OCI-LY1 (cell line): Measurements from ENCODE around the gene SARM1.

Source experiments
- H2AFZ ChIP-seq: fragments of 200-600 bp; sonication (generic), shearing (Covaris generic); 2 replicates; pipeline ENCODE4 v1.6.0; 2014; ENCODE audit warnings: antibody characterized with exemption, mild to moderate bottlenecking, low read length
- H3F3A ChIP-seq: fragments of 200-600 bp; sonication (generic), shearing (Covaris generic); 2 replicates; pipeline ENCODE4 v1.6.0; 2014; ENCODE audit warnings: mild to moderate bottlenecking, antibody characterized with exemption, low read length, moderate library complexity; ENCODE audit not compliant: insufficient read depth
- H3K27ac ChIP-seq: fragments of 200-600 bp; sonication (generic); 2 replicates; pipeline ENCODE4 v1.5.1; 2014; ENCODE audit warnings: low read length, mixed run types, mild to moderate bottlenecking, low read depth; ENCODE audit not compliant: poor library complexity, severe bottlenecking
- H3K27me3 ChIP-seq: fragments of 200-600 bp; sonication (generic); 2 replicates; pipeline ENCODE4 v1.6.0; 2014; ENCODE audit warnings: antibody characterized with exemption, mild to moderate bottlenecking, low read length, moderate library complexity; ENCODE audit not compliant: insufficient read depth
- H3K36me3 ChIP-seq: fragments of 200-600 bp; sonication (generic); 2 replicates; pipeline ENCODE4 v1.6.1; 2014; ENCODE audit warnings: mild to moderate bottlenecking, antibody characterized with exemption, low read length, moderate library complexity, mixed read lengths; ENCODE audit not compliant: insufficient read depth
- H3K4me1 ChIP-seq: fragments of 200-600 bp; sonication (generic); 2 replicates; pipeline ENCODE4 v1.5.1; 2014; ENCODE audit warnings: mild to moderate bottlenecking, low read length, moderate library complexity; ENCODE audit not compliant: insufficient read depth, severe bottlenecking
- H3K4me2 ChIP-seq: fragments of 200-600 bp; sonication (generic), shearing (Covaris generic); 2 replicates; pipeline ENCODE4 v1.6.1; 2014; ENCODE audit warnings: low read length
- H3K4me3 ChIP-seq: fragments of 200-600 bp; sonication (generic); 2 replicates; pipeline ENCODE4 v1.5.1; 2014; ENCODE audit warnings: low read length, low read depth, mild to moderate bottlenecking, mixed read lengths; ENCODE audit not compliant: poor library complexity, severe bottlenecking
- H3K79me2 ChIP-seq: fragments of 200-600 bp; shearing (Covaris generic); 2 replicates; pipeline ENCODE4 v1.6.1; 2016; ENCODE audit warnings: mixed run types, low read length, mixed read lengths; ENCODE audit not compliant: insufficient read depth
- H3K9ac ChIP-seq: fragments of 200-600 bp; sonication (generic), shearing (Covaris generic); 2 replicates; pipeline ENCODE4 v1.6.1; 2014; ENCODE audit warnings: mild to moderate bottlenecking, low read length, mixed read lengths
- H3K9me2 ChIP-seq: fragments of 200-600 bp; sonication (generic), shearing (Covaris generic); 2 replicates; pipeline ENCODE4 v1.6.1; 2014; ENCODE audit warnings: low read depth, mild to moderate bottlenecking, low read length, mixed read lengths
- H3K9me3 ChIP-seq: fragments of 200-600 bp; shearing (Covaris generic); 2 replicates; pipeline ENCODE4 v1.6.1; 2014; ENCODE audit warnings: low read length, mixed read lengths
- H4K20me1 ChIP-seq: fragments of 200-600 bp; sonication (generic), shearing (Covaris generic); 2 replicates; pipeline ENCODE4 v1.6.0; 2016; ENCODE audit warnings: mild to moderate bottlenecking, low read length; ENCODE audit not compliant: insufficient read depth
- CTCF ChIP-seq: fragments of 200-600 bp; sonication (generic), shearing (Covaris generic); IDR thresholded peaks from 2 replicates; pipeline ENCODE4 v1.5.1; 2017; ENCODE audit warnings: mild to moderate bottlenecking, antibody characterized with exemption, low read length, moderate library complexity, mixed read lengths
- EZH2 ChIP-seq: fragments of 200-600 bp; sonication (generic), shearing (Covaris generic); IDR thresholded peaks from 2 replicates; pipeline ENCODE4 v1.8.0; 2017; ENCODE audit warnings: borderline replicate concordance, mixed run types, mild to moderate bottlenecking, antibody characterized with exemption, low read length, moderate library complexity, mixed read lengths

SARM1 gene

DNA sequence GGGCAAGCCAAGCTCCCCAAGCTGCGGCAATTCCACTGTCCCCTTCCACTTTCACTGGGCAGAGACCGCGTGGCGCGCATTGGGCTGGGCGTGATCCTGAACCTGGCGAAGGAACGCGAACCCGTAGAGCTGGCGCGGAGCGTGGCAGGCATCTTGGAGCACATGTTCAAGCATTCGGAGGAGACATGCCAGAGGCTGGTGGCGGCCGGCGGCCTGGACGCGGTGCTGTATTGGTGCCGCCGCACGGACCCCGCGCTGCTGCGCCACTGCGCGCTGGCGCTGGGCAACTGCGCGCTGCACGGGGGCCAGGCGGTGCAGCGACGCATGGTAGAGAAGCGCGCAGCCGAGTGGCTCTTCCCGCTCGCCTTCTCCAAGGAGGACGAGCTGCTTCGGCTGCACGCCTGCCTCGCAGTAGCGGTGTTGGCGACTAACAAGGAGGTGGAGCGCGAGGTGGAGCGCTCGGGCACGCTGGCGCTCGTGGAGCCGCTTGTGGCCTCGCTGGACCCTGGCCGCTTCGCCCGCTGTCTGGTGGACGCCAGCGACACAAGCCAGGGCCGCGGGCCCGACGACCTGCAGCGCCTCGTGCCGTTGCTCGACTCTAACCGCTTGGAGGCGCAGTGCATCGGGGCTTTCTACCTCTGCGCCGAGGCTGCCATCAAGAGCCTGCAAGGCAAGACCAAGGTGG is 9.8 kb downstream of the SARM1 start:
- H4K20me1 ChIP-seq: no peaks in the 10 kb centered on the region
- no peaks in the 10 kb centered on the region for H3K9me2 ChIP-seq
- H3K27me3 ChIP-seq: peaks cover 10% of the 10 kb centered on the region; the same call in 1 of the 2 replicates
- no peak for TF ChIP-seq EZH2
- no peak for TF ChIP-seq CTCF
- H2AFZ ChIP-seq: no peak overlapping the region
- no peak overlapping the region for H3K4me3 ChIP-seq
- no peak overlapping the region for H3K4me2 ChIP-seq
- no peak overlapping the region for H3K27ac ChIP-seq
- no peaks in the 10 kb centered on the region for H3K79me2 ChIP-seq
- H3K9me3 ChIP-seq: no peaks in the 10 kb centered on the region
- no peaks in the 10 kb centered on the region for H3K4me1 ChIP-seq
- no peak overlapping the region for H3K9ac ChIP-seq
- no peaks in the 10 kb centered on the region for H3K36me3 ChIP-seq
- no peaks in the 10 kb centered on the region for H3F3A ChIP-seq

DNA sequence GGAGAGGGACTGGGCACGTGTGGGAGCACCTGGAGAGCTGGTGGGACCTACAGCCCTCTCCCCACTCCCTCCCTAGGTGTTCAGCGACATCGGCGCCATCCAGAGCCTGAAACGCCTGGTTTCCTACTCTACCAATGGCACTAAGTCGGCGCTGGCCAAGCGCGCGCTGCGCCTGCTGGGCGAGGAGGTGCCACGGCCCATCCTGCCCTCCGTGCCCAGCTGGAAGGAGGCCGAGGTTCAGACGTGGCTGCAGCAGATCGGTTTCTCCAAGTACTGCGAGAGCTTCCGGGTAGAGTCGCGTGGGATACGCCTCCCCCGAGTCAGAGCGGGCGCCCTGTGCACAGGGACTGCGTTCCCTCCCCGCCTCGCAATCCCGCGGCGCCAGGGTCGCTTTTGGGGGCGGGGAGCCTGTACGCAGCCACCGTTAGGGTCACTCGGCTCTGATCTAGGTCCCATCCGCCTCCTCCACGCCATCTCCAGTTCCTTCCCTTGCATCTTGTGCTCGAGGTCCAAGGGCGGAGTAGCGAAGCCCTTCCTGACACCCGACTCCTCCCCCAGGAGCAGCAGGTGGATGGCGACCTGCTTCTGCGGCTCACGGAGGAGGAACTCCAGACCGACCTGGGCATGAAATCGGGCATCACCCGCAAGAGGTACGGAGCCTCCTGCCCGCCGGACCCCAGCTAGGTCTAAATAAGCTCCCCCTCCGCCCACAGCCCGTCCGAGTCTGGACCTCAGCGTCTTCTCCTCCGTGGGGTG is 13.0 kb downstream of the SARM1 start:
- Histone ChIP-seq H3K27me3 (peaks cover 10% of the 10 kb centered on the region; the same call in 1 of the 2 replicates), H3K4me3 (peak overlapping the region; percentile 48), H3K4me2 (peak overlapping the region; percentile 59)

GRCh38 chr17:28385037-28385400 is 13.5 kb downstream of the SARM1 start:
- Histone ChIP-seq H2AFZ (no peak overlapping the region), H3K9ac (no peak overlapping the region), H4K20me1 (no peaks in the 10 kb centered on the region), H3K27me3 (peaks cover 10% of the 10 kb centered on the region; the same call in 1 of the 2 replicates), H3K4me3 (peak overlapping the region; percentile 48), H3K9me2 (no peaks in the 10 kb centered on the region), H3K27ac (no peak overlapping the region), H3K79me2 (no peaks in the 10 kb centered on the region), H3F3A (no peaks in the 10 kb centered on the region), H3K36me3 (no peaks in the 10 kb centered on the region), H3K4me2 (peak overlapping the region; percentile 59; the same call in 1 of the 2 replicates), H3K9me3 (no peaks in the 10 kb centered on the region), H3K4me1 (no peaks in the 10 kb centered on the region)
- no peak for TF ChIP-seq CTCF
- no peak for TF ChIP-seq EZH2

More for the DNA sequence above, 13.0 kb downstream of the SARM1 start:
- H3K9ac ChIP-seq: no peak overlapping the region
- no peaks in the 10 kb centered on the region for H3K4me1 ChIP-seq
- no peaks in the 10 kb centered on the region for H3K36me3 ChIP-seq
- H3K79me2 ChIP-seq: no peaks in the 10 kb centered on the region
- H3K9me2 ChIP-seq: no peaks in the 10 kb centered on the region
- TF ChIP-seq CTCF: no peak
- no peak for TF ChIP-seq EZH2
- no peaks in the 10 kb centered on the region for H3F3A ChIP-seq
- H2AFZ ChIP-seq: no peak overlapping the region
- H4K20me1 ChIP-seq: no peaks in the 10 kb centered on the region
- no peaks in the 10 kb centered on the region for H3K9me3 ChIP-seq
- no peak overlapping the region for H3K27ac ChIP-seq
